Esophagus squamous epithelium (tissue), 5 donors: ENCODE data around the gene CCDC102B. TPM values are rescaled to one million over a fixed set of nuclear protein-coding genes. Genes with fewer than 3 reads are reported as not detected.

ENCODE experiments used
- DNase-seq: peaks from one replicate; lab custom pipeline; 2025; lab: John Stamatoyannopoulos, UW
- H3K27ac ChIP-seq, 4 donors: fragments of 200-600 bp; sonication (generic); one replicate each; pipeline ENCODE4 v1.5.1; 2016 to 2019; ENCODE audit warnings: mild to moderate bottlenecking in 1 of 4
- H3K27me3 ChIP-seq, 4 donors: fragments of 200-600 bp; sonication (generic); 1 replicate in 3 of 4; 2 replicates in 1 of 4; pipeline versions ENCODE4 v1.5.1 to v1.6.0; 2017 to 2021; ENCODE audit warnings: antibody characterized with exemption in 1 of 4
- H3K36me3 ChIP-seq, 3 donors: fragments of 200-600 bp; sonication (generic); one replicate each; pipeline ENCODE4 v1.5.1; 2016 to 2019
- H3K4me1 ChIP-seq, 3 donors: fragments of 200-600 bp; sonication (generic); one replicate each; pipeline ENCODE4 v1.5.1; 2017 to 2019
- H3K4me3 ChIP-seq, 4 donors: fragments of 200-600 bp; sonication (generic); 1 replicate in 3 of 4; 2 replicates in 1 of 4; pipeline ENCODE4 v1.5.1; 2016 to 2019; ENCODE audit warnings: mild to moderate bottlenecking in 2 of 4, moderate library complexity in 1 of 4
- H3K9me3 ChIP-seq, 3 donors: fragments of 200-600 bp; sonication (generic); one replicate each; pipeline ENCODE4 v1.5.1; 2016 to 2019
- POLR2A ChIP-seq, 4 donors: fragments of 450-650 bp; IDR thresholded peaks; one replicate each; pipeline ENCODE4 v1.6.1; 2017; ENCODE audit warnings: antibody characterized with exemption in 4 of 4, mild to moderate bottlenecking in 4 of 4, moderate library complexity in 3 of 4
- WGBS, 2 donors: methylation state at CpG; one replicate each; pipeline ENCODE4 v1.1.5; 2018; 5-methylcytosine and 5-hydroxymethylcytosine counted together
- intact Hi-C: fragments of 100-400 bp; cut with DNase I; formaldehyde crosslinking; loops from one replicate; pipeline ENCODE4 v1.15.0; 2022
- total RNA-seq, 4 donors: library from RNA; depleted of rRNA; stranded (reverse); fragments of >200 nt; gene quantifications; one replicate each; pipeline ENCODE4 v1.1.0, GENCODE V29; 2016
- TF ChIP-seq, protein P1 (sequence below), 6 experiments: fragments of 450-650 bp in 4 of 6; fragments of 200-600 bp in 2 of 6; sonication (generic) in 2 of 6; IDR thresholded peaks; one replicate each; pipeline ENCODE4 v1.5.1; 2016 to 2019; ENCODE audit warnings: antibody characterized with exemption in 6 of 6, mild to moderate bottlenecking in 4 of 6, moderate library complexity in 4 of 6
- donor health status: DM: yes; HTN: yes; CAD: no.

Gene CCDC102B
- total RNA-seq, 4 donors from 2014 or later: 0.27 to 3.8 (median 2.8) TPM

GRCh38 chr18:68944330-68944729 is 146.4 kb downstream of the CCDC102B start:
- Histone ChIP-seq H3K4me1 (no peaks in the 10 kb centered on the region), H3K36me3 (no peaks in the 10 kb centered on the region), H3K4me3 (no peak overlapping the region), H3K9me3 (no peaks in the 10 kb centered on the region), H3K27me3 (no peaks in the 10 kb centered on the region), H3K27ac (no peak overlapping the region)
- intact Hi-C loops: no loop called here
- WGBS, 2 donors: 19 to 21% methylated on average over 1 of the region's 1 CpG
- DNase-seq: no peak
- TF ChIP-seq, protein P1, sequence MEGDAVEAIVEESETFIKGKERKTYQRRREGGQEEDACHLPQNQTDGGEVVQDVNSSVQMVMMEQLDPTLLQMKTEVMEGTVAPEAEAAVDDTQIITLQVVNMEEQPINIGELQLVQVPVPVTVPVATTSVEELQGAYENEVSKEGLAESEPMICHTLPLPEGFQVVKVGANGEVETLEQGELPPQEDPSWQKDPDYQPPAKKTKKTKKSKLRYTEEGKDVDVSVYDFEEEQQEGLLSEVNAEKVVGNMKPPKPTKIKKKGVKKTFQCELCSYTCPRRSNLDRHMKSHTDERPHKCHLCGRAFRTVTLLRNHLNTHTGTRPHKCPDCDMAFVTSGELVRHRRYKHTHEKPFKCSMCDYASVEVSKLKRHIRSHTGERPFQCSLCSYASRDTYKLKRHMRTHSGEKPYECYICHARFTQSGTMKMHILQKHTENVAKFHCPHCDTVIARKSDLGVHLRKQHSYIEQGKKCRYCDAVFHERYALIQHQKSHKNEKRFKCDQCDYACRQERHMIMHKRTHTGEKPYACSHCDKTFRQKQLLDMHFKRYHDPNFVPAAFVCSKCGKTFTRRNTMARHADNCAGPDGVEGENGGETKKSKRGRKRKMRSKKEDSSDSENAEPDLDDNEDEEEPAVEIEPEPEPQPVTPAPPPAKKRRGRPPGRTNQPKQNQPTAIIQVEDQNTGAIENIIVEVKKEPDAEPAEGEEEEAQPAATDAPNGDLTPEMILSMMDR (IDR thresholded peaks at IDR 0.05): no peak
- no peak for TF ChIP-seq POLR2A (IDR thresholded peaks at IDR 0.05)

- TF ChIP-seq, protein P1 (IDR thresholded peaks at IDR 0.05): no peak
- no peak for TF ChIP-seq POLR2A (IDR thresholded peaks at IDR 0.05)
- WGBS, 2 donors: 50 to 69% methylated on average over 1 of the region's 1 CpG
- H3K4me1 ChIP-seq: no peaks in the 10 kb centered on the region
- H3K36me3 ChIP-seq: no peaks in the 10 kb centered on the region
- intact Hi-C loops: no loop called here
- H3K27me3 ChIP-seq: no peaks in the 10 kb centered on the region
- no peak overlapping the region for H3K27ac ChIP-seq
- H3K4me3 ChIP-seq: no peak overlapping the region
- H3K9me3 ChIP-seq: no peaks in the 10 kb centered on the region
- DNase-seq: no peak
These were observed 146.9 kb downstream of the CCDC102B start for GRCh38 chr18:68944826-68945225.

DNA sequence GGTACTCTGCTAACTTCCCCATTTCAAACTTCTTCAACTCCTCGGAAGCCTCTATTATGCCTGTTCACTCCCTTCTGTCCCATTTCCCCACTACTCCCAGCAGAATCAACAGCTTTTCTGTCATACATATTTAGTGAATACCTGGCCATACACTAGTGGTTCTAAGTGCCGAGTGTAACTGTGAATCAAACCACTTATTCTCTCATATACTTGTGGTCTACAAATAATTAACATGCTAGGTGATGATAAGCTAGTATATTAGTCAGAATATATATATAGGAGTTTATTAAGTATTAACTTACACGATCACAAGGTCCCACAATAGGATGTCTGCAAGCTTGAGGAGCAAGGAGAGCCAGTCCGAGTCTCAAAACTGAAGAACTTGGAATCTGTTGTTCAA is 150.7 kb downstream of the CCDC102B start:
- H3K4me3 ChIP-seq: no peak overlapping the region
- no peaks in the 10 kb centered on the region for H3K9me3 ChIP-seq
- TF ChIP-seq, protein P1 (IDR thresholded peaks at IDR 0.05): no peak
- no peak for TF ChIP-seq POLR2A (IDR thresholded peaks at IDR 0.05)
- no peak overlapping the region for H3K27ac ChIP-seq
- H3K4me1 ChIP-seq: no peaks in the 10 kb centered on the region
- no peaks in the 10 kb centered on the region for H3K36me3 ChIP-seq
- DNase-seq: no peak
- no peaks in the 10 kb centered on the region for H3K27me3 ChIP-seq
- 77 to 83% methylated on average over 4 of the region's 4 CpGs for WGBS, 2 donors
- intact Hi-C loops: no loop called here

GRCh38 chr18:68954738-68955137 is 156.9 kb downstream of the CCDC102B start:
- no peak for DNase-seq
- Histone ChIP-seq H3K4me3 (no peak overlapping the region), H3K4me1 (no peaks in the 10 kb centered on the region), H3K36me3 (no peaks in the 10 kb centered on the region), H3K27ac (no peak overlapping the region), H3K9me3 (no peaks in the 10 kb centered on the region), H3K27me3 (no peaks in the 10 kb centered on the region)
- WGBS, 2 donors: 42 to 52% methylated on average over 2 of the region's 2 CpGs
- TF ChIP-seq, protein P1 (IDR thresholded peaks at IDR 0.05): no peak
- no peak for TF ChIP-seq POLR2A (IDR thresholded peaks at IDR 0.05)
- intact Hi-C loops: no loop called here

GRCh38 chr18:68956650-68957049 is 158.8 kb downstream of the CCDC102B start:
- intact Hi-C loops: no loop called here
- WGBS, 2 donors: 56 to 79% methylated on average over 2 of the region's 2 CpGs
- DNase-seq: no peak
- no peak for TF ChIP-seq POLR2A (IDR thresholded peaks at IDR 0.05)
- TF ChIP-seq, protein P1 (IDR thresholded peaks at IDR 0.05): no peak
- H3K4me1 ChIP-seq: no peaks in the 10 kb centered on the region
- H3K9me3 ChIP-seq: no peaks in the 10 kb centered on the region
- no peak overlapping the region for H3K27ac ChIP-seq
- no peaks in the 10 kb centered on the region for H3K27me3 ChIP-seq
- no peaks in the 10 kb centered on the region for H3K36me3 ChIP-seq
- H3K4me3 ChIP-seq: no peak overlapping the region
